GM12878 (cell line): ENCODE measurements around the gene KNSTRN. TPM values are rescaled to one million over a fixed set of nuclear protein-coding genes. Genes with fewer than 3 reads are reported as not detected.
A peak's percentile ranks its signal among the peaks of the same experiment; 100 is the strongest.

ENCODE experiments used
- ATAC-seq: fragments of 200-7000 bp; cut with Tn5 transposase; 3 replicates; pipeline ENCODE4 v1.9.1; 2020; ENCODE audit warnings: mild to moderate bottlenecking, moderate library complexity
- BruUV-seq: library from RNA; stranded (reverse); fragments of 400-500 nt; replicated peaks from 2 replicates; lab custom pipeline; 2021; lab: Mats Ljungman, UMichigan
- CTCF ChIA-PET: fragments of 300-600 bp; sonication (Branson Sonifier 250); formaldehyde crosslinking; extraction: SDS; loops from one replicate; lab custom pipeline; 2021; ENCODE audit warnings: inconsistent platforms; lab: Yijun Ruan, JAX
- POLR2A ChIA-PET: fragments of 350-600 bp; formaldehyde crosslinking; extraction: SDS; loops from one replicate; lab custom pipeline; 2021; ENCODE audit warnings: inconsistent platforms; lab: Charles Lee
- RAD21 ChIA-PET: fragments of 300-600 bp; sonication (Branson Sonifier 250); formaldehyde crosslinking; loops from one replicate; lab custom pipeline; 2023; ENCODE audit warnings: antibody characterized with exemption; ENCODE audit not compliant: unreplicated experiment; lab: Charles Lee
- SMC1A ChIA-PET: fragments of 300-600 bp; sonication (Branson Sonifier 250); formaldehyde crosslinking; loops from one replicate; lab custom pipeline; 2023; ENCODE audit not compliant: unreplicated experiment, uncharacterized antibody; lab: Charles Lee
- DNase-seq: peaks from one replicate; pipeline ENCODE4 v3.0.0-alpha.2; 2011; ENCODE audit warnings: low read depth, low spot score
- FAIRE-seq: peaks from 3 replicates; lab custom pipeline; 2011; peaks lifted over from hg19 to GRCh38; lab: Jason Lieb, UNC
- H2AFZ ChIP-seq: 2 replicates; pipeline ENCODE4 v1.6.0; 2011; ENCODE audit warnings: low read depth, low read length, control low read depth; ENCODE audit not compliant: control insufficient read depth
- H3K27ac ChIP-seq: 2 replicates; pipeline ENCODE4 v1.5.1; 2011; ENCODE audit warnings: control low read depth; ENCODE audit not compliant: control insufficient read depth, insufficient read depth
- H3K27me3 ChIP-seq, 2 experiments: replicated peaks in 1 of 2; 2 replicates each; pipeline versions ENCODE4 v1.6.0 to v1.6.1; 2011; ENCODE audit warnings: low read length in 1 of 2; ENCODE audit not compliant: control insufficient read depth in 2 of 2, insufficient read depth in 2 of 2
- H3K36me3 ChIP-seq, 2 experiments: 2 replicates each; pipeline ENCODE4 v1.5.1; 2011; ENCODE audit warnings: low read length in 1 of 2; ENCODE audit not compliant: control insufficient read depth in 2 of 2, insufficient read depth in 2 of 2
- H3K4me1 ChIP-seq: 2 replicates; pipeline ENCODE4 v1.6.1; 2011; ENCODE audit warnings: mild to moderate bottlenecking, low read length, moderate library complexity, mixed read lengths; ENCODE audit not compliant: control insufficient read depth, insufficient read depth
- H3K4me2 ChIP-seq: 2 replicates; pipeline ENCODE4 v1.6.0; 2011; ENCODE audit warnings: control low read depth; ENCODE audit not compliant: control insufficient read depth, insufficient read depth
- H3K4me3 ChIP-seq: fragments of 200-600 bp; sonication (generic); 2 replicates; pipeline ENCODE4 v1.5.1; 2016
- H3K79me2 ChIP-seq: 2 replicates; pipeline ENCODE4 v1.6.0; 2011; ENCODE audit warnings: low read length; ENCODE audit not compliant: control insufficient read depth, insufficient read depth
- H3K9ac ChIP-seq: 2 replicates; pipeline ENCODE4 v1.8.0; 2011; ENCODE audit warnings: low read length, control low read depth, mixed read lengths; ENCODE audit not compliant: control insufficient read depth, insufficient read depth
- H3K9me3 ChIP-seq: replicated peaks from 3 replicates; pipeline ENCODE4 v1.5.1; 2011; ENCODE audit warnings: mild to moderate bottlenecking, low read length; ENCODE audit not compliant: control insufficient read depth, insufficient read depth
- H4K20me1 ChIP-seq: 2 replicates; pipeline ENCODE4 v1.6.0; 2011; ENCODE audit not compliant: control insufficient read depth, insufficient read depth
- IKZF1 ChIP-seq: fragments of 450-650 bp; conservative IDR thresholded peaks from 2 replicates; pipeline ENCODE4 v1.6.1; 2017; ENCODE audit warnings: antibody characterized with exemption, mild to moderate bottlenecking
- WGBS: methylation state at CpG from one replicate; pipeline ENCODE4 v1.1.6; 2016; ENCODE audit warnings: low lambda C conversion rate; ENCODE audit not compliant: insufficient replicate concordance, insufficient coverage; ENCODE audit errors: missing lambda C conversion rate; 5-methylcytosine and 5-hydroxymethylcytosine counted together
- in situ Hi-C: fragments of 300-500 bp; cut with MboI; formaldehyde crosslinking; loops from 9 replicates; pipeline ENCODE4 v1.14.3; 2018; ENCODE audit warnings: mixed read lengths
- intact Hi-C: fragments of 100-400 bp; cut with micrococcal nuclease; formaldehyde crosslinking; loops from one replicate; pipeline ENCODE4 v1.14.2; 2022; ENCODE audit not compliant: unreplicated experiment
- polyA plus RNA-seq, 11 experiments: library from polyadenylated mRNA; depleted of rRNA in 4 of 11; unstranded in 6 of 11; stranded (reverse) in 5 of 11; fragments of >200 nt; fragmentation: Nextera tagmentation in 4 of 11; fragmentation: Illumina TruSeq in 1 of 11; extraction: Ambion mirVana in 4 of 11; extraction: Trizol in 1 of 11; gene quantifications; 1 replicate in 1 of 11; 2 replicates in 10 of 11; pipeline versions ENCODE4 v1.2.1 to v1.2.3, GENCODE V29; 2011 to 2016; ENCODE audit warnings: inconsistent platforms in 2 of 11, missing spikeins in 2 of 11, low read depth in 1 of 11
- total RNA-seq, 4 experiments: library from RNA; depleted of rRNA in 3 of 4; stranded (reverse); fragments of >200 nt in 3 of 4; fragmentation: Illumina TruSeq in 1 of 4; extraction: Trizol in 1 of 4; gene quantifications; 2 replicates each; pipeline versions ENCODE4 v1.2.1 to v1.2.3, GENCODE V29; 2013 to 2021
- TF ChIP-seq, protein P1 (sequence below), 3 experiments: IDR thresholded peaks in 2 of 3; conservative IDR thresholded peaks in 1 of 3; 2 replicates each; pipeline ENCODE4 v1.5.1; 2011; ENCODE audit warnings: low read depth in 3 of 3, low read length in 3 of 3, mild to moderate bottlenecking in 3 of 3, control low read depth in 2 of 3, moderate library complexity in 2 of 3, inconsistent platforms in 1 of 3, mixed read lengths in 1 of 3; ENCODE audit not compliant: control insufficient read depth in 2 of 3, insufficient read depth in 1 of 3; ENCODE audit errors: extremely low read depth in 1 of 3

KNSTRN gene
- total and polyA plus RNA-seq, 10 of the 15 experiments (the other 5 are each of a cell fraction or from before 2014, with no cell fraction given), result 30.3 to 72.1 (median 47.1) TPM

DNA sequence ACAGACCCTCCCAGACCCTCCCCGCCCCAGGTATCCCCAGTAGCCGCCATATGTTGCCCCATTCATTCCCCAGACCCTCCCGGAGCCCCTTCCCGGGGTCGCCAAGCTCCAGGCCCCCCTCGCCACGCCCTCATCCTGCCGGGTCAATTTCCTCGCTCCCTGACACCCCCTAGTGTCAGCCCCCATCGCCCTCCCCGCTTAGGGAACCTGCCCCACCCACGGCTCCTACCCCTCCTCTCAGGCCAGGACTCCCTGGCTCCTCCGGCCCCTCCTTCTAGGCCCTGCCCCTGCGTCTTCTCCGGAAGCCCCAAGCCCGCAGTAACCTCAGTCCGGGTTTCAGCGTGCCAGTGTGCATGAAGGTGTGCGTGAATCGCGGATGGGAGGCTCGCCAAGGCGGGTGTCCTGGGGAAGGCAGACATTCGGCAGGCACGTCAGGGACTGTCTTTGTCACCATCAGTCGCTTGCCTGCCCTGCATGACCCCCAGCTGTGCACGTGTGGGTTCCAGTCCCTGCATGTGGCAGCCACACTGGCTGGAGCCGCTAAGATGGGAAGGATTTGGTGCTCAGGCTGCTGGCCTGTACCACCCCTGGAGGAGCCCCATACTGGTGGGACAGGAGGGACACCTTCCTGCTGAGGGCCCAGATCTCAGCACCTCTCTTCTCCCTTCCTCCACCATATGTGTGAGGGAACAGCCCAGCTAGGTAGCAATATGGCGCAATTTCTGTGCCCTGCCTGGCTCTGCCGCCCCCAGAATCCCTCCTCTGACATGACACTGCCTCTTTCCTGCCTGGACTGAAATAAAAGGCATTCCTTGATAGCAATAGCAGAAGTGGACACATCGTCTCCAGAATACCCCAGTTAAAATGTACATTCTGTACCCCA is 23.8 kb upstream of the KNSTRN start:
- Histone ChIP-seq H3K36me3 (no peaks in the 10 kb centered on the region), H3K27me3 (peaks cover 0 to 4% of the 10 kb centered on the region in 2 experiments; a peak in 3 of 4 replicates), H3K4me1 (peaks cover 5% of the 10 kb centered on the region; the same call in 1 of the 2 replicates), H4K20me1 (no peaks in the 10 kb centered on the region), H3K4me2 (peak overlapping the region; percentile 94), H3K79me2 (no peaks in the 10 kb centered on the region), H2AFZ (peak overlapping the region; percentile 54), H3K9me3 (no peaks in the 10 kb centered on the region), H3K27ac (no peak overlapping the region), H3K9ac (no peak overlapping the region), H3K4me3 (peak overlapping the region; percentile 68; the same call in 1 of the 2 replicates)
- in situ Hi-C loops (loop anchor here (5.0 kb wide), 1 partner anchor 51 kb away; the partner anchor contains the start of gene PLCB2), intact Hi-C loops (no loop called here)
- ChIA-PET RAD21 (no interaction called here), SMC1A (no interaction called here), POLR2A (no interaction called here), CTCF (interaction anchor here (0.6 to 1.9 kb wide), 3 partner anchors 12 to 234 kb away, joined by 3 to 4 read pairs (median 3); no protein-coding TSS in a partner anchor)
- TF ChIP-seq IKZF1, result no peak
- TF ChIP-seq, protein P1, sequence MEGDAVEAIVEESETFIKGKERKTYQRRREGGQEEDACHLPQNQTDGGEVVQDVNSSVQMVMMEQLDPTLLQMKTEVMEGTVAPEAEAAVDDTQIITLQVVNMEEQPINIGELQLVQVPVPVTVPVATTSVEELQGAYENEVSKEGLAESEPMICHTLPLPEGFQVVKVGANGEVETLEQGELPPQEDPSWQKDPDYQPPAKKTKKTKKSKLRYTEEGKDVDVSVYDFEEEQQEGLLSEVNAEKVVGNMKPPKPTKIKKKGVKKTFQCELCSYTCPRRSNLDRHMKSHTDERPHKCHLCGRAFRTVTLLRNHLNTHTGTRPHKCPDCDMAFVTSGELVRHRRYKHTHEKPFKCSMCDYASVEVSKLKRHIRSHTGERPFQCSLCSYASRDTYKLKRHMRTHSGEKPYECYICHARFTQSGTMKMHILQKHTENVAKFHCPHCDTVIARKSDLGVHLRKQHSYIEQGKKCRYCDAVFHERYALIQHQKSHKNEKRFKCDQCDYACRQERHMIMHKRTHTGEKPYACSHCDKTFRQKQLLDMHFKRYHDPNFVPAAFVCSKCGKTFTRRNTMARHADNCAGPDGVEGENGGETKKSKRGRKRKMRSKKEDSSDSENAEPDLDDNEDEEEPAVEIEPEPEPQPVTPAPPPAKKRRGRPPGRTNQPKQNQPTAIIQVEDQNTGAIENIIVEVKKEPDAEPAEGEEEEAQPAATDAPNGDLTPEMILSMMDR (IDR thresholded peaks at IDR 0.05 in 2 of 3, conservative IDR thresholded peaks at IDR 0.05 in 1 of 3; ENCODE audit: control insufficient read depth in 2 of 3, extremely low read depth in 1 of 3, insufficient read depth in 1 of 3, low read depth in 3 of 3, low read length in 3 of 3), result peak in 2 of 3 experiments; percentile 2 to 19; a peak in 1 of 6 replicates
- FAIRE-seq, result no peak
- ATAC-seq, result peak; percentile 38
- WGBS, result 22% methylated on average over 22 of the region's 31 CpGs
- no peak for DNase-seq
- BruUV-seq, result no TSS peak
